Retinal pigment epithelial cell (primary cell): ENCODE results near the gene SARNP.

ENCODE experiments used
- DNase-seq: peaks from one replicate; pipeline ENCODE4 v3.0.0-alpha.2; 2010; ENCODE audit warnings: low read depth
- H3K4me3 ChIP-seq: 2 replicates; pipeline ENCODE4 v1.5.1; 2011; ENCODE audit warnings: mild to moderate bottlenecking, low read length, control low read depth, moderate library complexity
- TF ChIP-seq, protein P1 (sequence below): conservative IDR thresholded peaks from 2 replicates; pipeline ENCODE4 v1.5.1; 2011; ENCODE audit warnings: low read depth, low read length, control low read depth, inconsistent platforms

SARNP gene

DNA sequence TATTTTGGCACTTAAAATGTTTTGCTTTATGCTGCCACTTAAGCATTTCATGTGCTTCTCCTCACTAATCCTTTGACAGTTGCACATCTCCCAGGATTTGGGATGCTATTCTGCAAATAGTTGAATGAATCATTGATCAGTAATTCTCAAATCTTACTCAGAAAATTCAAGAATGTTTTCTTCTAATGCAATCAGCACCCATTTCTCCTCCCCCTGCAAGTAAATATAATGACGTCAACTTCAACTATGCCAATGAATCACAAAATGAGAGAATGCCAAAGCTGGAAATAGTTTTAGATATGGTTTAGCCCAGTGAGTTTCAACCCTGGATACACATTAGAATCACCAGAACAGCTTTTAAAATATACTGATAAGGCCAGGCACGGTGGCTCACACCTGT is 103.8 kb downstream of the SARNP start:
- no peak overlapping the region for H3K4me3 ChIP-seq
- DNase-seq = no peak
- TF ChIP-seq, protein P1, sequence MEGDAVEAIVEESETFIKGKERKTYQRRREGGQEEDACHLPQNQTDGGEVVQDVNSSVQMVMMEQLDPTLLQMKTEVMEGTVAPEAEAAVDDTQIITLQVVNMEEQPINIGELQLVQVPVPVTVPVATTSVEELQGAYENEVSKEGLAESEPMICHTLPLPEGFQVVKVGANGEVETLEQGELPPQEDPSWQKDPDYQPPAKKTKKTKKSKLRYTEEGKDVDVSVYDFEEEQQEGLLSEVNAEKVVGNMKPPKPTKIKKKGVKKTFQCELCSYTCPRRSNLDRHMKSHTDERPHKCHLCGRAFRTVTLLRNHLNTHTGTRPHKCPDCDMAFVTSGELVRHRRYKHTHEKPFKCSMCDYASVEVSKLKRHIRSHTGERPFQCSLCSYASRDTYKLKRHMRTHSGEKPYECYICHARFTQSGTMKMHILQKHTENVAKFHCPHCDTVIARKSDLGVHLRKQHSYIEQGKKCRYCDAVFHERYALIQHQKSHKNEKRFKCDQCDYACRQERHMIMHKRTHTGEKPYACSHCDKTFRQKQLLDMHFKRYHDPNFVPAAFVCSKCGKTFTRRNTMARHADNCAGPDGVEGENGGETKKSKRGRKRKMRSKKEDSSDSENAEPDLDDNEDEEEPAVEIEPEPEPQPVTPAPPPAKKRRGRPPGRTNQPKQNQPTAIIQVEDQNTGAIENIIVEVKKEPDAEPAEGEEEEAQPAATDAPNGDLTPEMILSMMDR = no peak

DNA sequence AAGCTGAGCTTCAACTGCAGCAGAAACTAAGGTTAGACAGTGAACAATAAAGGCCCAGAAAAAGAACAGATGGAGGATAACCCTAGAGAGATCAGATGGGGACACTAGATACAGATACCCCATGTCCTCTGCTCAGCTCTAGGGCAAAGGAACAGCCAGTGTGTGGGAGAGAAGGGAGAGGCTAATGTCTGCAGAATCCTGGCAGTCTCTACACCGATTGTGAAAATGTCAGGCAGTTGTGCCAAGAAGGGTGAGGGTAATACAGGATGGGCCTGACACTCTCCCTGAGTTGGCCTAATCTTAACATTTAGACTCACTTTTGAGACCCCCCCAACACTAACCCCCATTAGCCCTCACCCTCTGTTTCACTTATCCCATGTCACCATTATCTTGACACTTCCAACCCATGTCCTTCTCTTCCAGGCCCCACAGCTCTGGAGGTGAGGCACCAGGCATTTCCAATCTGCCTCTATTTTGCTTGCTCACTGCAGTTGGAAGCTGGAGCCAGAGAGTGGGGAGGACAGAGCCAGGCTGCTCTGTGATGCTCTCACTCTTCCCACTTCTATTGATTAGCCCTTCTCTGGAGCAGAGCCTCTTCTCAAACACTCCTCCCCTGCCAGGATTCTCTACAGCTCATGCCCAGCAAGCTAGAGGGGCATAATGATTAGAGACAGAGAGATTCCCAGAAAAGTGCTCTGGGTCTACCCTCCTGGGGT is 104.7 kb downstream of the SARNP start:
- H3K4me3 ChIP-seq = no peak overlapping the region
- no peak for DNase-seq
- TF ChIP-seq, protein P1 = no peak

DNA sequence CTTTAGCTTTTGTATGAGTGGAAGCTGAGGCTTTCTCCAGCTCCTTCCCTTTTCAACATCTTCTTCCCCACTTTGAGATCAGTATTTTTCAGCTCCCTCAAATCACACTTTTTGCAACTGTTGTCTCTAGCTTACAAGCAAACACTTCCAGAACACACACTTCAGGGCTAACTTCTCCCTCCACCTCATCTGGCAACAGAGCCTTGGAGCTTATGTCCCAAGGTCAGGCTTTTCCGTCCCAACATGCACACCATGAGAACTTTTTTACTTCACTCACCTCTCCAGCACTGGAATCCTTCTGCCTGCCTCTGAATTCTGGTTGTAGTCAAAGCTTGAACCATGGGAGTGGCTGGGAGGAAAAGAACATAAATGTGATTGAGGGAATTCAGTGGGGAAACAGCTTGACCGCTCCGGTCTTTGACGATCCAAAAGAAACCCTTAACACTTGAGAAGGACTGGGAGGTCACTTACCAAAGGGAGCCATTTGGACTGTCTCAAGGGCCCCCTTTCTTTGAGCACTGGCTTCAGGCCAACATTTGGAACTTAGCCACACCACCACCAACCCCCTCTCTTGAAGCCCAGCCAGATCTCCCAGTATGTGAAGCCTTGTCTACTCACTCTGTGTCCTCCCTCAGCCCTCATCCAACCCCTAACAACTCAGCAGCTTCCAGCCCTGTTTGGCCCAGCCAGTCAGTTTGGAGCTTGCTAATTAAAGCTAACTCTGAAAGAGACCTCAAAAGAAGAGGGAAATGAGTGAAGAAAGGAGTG is 105.6 kb downstream of the SARNP start:
- no peak overlapping the region for H3K4me3 ChIP-seq
- TF ChIP-seq, protein P1 = no peak
- no peak for DNase-seq

DNA sequence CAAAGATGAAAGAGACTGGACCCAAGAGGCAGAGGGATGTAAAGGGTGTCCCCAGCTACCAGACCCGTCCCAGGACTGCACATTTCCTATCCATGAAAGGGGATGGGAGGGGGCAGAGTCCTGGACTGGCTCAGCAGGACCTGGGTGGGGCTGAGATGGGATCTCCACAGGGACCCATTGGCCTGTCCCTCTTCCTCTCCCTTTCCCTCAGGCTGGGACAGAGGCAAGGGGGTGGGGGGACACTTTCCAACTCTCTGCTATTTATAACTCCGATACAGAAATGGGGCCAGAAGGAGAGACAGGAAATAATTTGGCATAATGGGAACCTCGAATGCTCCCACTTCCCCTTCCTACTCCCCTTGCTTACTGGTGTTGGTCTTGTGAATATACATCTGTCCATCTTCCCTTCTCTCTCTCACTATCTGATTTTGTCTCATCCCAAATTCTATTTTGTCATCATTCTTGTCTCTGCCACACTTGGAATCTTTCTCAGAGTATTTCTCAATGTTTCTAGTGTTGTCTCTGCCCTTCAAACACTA is 108.8 kb downstream of the SARNP start:
- TF ChIP-seq, protein P1 = no peak
- no peak for DNase-seq
- H3K4me3 ChIP-seq = peak overlapping the region; percentile 73

DNA sequence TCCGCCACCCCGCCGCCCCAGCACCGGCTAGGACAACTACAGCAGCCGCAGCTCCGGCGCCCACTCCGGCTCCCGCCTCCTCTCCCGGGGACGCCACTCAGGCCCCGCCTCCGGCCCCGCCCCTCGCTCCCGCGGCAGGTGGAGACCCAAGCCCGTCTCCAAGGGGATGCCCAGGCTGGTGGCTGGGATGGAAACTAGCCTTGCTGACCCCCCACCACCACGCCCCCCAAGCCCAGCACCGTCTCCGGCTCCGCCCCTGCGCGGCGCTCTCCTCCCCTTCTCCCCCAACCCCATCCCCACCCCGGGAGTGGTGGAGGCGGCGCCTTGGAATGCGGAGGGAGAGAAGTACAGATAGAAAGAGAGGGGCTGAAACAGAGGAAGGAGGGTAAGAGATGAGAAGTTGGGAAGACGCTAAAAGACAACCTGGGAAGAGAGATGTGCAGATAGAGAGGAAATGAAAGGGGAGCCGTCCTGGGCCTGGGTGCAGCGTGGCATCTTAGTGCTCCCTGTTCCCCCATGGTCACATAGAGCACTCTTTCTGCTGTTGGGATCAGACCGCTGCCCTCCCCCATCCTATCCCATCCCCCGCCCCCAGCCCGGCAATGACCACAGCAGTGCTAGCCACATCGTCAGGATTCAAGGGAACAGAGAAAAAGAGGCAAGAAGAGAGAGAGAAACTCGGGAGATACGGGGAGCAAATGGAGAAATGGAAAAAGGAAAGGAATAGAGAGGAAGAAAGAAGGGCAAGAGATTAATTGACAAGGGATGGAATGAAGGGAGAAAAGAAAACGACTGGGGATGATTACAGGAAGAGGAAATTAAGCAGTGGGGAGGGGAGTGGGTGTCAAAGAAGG is 109.5 kb downstream of the SARNP start, which contains the start of gene ITGA7:
Gene ITGA7 (minus strand): TSS at position 64 of the 854 bp plus-strand sequence. CDS start 222 bp downstream, outside the sequence.
- TF ChIP-seq, protein P1 = no peak
- peak within 1 kb of the TSS; percentile 73 for H3K4me3 ChIP-seq
- no peak for DNase-seq
